ENCODE data around the gene GPM6B.

- TF ChIP-seq CTCF (conservative IDR thresholded peaks at IDR 0.05; ENCODE audit: low read depth, low read length): no peak
- TF ChIP-seq EZH2 (IDR thresholded peaks at IDR 0.05; ENCODE audit: low read length, unreplicated experiment): no peak
- TF ChIP-seq EZH2phosphoT487 (IDR thresholded peaks at IDR 0.05; ENCODE audit: borderline replicate concordance, low read length): no peak
Measured at GRCh38 chrX:13763489-13763888, 53.4 kb downstream of the GPM6B start.
